ENCODE data around the gene MIGA1.
"Not testable (repeated sequence)": the region's sequence is repeated elsewhere in the genome, so short reads cannot be mapped to it uniquely, and the experiment has no call there.

The MIGA1 gene

GRCh38 chr1:77850082-77850481 lies 70.6 kb downstream of the MIGA1 start:
- DNase-seq, result no peak

DNA sequence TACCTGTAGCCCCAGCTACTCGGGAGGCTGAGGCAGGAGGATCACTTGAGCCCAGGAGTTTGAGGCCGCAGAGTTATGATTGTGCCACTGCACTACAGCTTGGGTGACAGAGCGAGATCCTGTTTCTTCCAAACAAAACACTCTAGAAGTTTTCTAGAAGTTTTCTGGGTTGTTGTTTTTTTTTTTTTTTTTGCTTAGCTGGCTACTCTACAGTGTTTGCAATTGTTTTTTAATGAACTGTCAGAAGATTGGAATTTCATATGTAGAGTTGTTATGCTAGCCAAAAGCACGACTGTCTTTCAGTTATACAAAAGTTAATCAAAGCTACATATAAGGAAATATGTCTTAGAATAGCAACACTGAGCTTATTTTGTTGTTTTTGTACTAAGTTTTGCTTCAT lies 78.1 kb downstream of the MIGA1 start:
- DNase-seq, result no peak

DNA sequence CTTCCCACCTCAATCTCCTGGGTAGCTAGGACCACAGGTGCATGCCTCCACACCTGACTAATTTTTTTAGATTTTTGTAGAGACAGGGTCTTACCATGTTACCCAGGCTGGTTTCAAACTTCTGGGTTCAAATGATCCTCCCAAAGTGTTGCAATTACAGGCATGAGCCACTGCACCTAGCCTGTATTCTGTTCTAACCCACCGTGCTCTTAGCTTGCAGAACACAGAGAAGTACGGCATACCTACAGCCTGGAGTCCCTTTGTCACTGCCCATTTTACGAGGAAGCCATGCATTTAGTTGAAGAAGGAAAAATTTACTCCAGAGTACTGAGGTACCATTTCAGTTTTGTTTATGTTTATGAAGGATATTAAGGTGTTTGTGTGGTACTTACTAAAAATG lies 79.3 kb downstream of the MIGA1 start:
- no peak for DNase-seq

GRCh38 chr1:77859248-77859647 lies 79.8 kb downstream of the MIGA1 start:
- no peak for DNase-seq

GRCh38 chr1:77866296-77866695 lies 86.8 kb downstream of the MIGA1 start:
- DNase-seq, result no peak

DNA sequence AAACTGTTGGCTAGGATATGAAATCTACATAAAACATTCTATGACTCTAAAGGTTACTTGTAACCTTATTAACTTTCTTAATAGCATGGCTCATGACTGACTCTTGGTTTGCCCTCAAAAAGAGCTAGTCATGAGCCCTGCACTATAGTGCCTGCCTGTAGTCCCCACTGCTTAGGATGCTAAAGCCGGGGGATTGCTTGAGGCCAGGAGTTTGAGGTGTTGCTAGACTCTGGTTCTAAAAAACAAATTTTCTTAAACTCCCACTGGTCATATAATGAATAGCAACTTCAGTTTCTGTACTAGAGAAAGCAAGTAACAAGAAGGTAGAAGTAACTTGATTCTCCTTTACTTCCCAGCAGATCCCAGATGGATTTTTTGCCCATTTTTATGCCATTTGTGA lies 93.2 kb downstream of the MIGA1 start:
- no peak for DNase-seq

DNA sequence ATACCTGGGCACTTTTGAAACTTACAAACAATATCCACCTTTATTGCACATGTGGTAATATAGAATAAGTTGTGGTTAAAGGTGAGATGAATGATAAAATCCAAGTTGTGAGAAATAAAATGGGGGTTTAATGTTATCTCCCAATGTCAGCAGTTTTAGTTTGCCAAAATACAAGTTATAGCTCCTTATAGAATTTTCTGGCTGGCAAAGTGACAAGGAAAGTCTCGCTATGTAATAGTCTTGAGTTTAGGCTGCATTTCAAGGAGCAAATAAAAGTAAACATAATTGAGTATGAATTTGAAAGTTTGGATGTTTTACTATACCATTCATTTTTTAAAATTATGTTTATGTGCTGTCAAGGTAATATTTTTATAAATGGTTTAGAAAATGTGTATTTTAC lies 94.0 kb downstream of the MIGA1 start:
- no peak for DNase-seq

- DNase-seq, result no peak
Observed at GRCh38 chr1:77874804-77875445, 95.5 kb downstream of the MIGA1 start.

DNA sequence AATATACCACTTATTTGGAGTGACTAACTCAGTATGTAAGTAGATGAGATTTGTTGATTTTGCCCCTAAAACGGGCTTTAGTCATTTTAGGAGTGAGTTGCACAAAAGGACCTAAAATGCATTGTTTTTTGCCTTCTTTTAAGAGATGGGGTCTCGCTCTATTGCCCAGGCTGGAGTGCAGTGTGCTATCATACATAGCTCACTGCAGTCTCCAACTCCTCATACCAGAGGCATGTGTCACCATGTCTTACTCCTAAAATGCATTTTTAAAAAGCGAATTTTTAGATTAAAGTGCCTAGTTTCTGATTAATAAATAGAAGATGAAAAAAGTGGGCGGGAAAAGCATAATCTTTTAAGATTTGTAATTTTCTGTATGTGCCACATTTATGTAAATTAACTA lies 97.4 kb downstream of the MIGA1 start:
- DNase-seq, result no peak

- no peak for DNase-seq
Observed at GRCh38 chr1:77881061-77881460, 101.6 kb downstream of the MIGA1 start.

DNA sequence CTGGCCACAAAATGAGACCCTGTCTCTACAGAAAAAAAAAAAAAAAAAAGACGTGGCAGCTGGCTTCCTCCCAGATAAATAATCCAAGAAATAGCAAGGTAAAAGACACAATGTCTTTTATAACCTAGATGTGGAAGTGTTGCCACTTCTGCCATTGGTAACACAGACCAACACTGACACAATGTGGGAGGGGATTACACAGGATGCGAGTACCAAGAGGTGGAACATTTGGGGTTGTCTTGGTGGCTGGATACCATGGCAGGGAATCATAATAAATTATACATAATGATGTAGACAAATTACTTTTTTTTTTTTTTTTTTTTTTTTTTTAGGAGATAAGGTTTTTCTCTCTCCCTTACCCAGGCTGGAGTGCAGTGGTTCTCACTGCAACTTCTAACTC lies 103.0 kb downstream of the MIGA1 start:
- DNase-seq, result no peak

- DNase-seq, result no peak
Observed at GRCh38 chr1:77888081-77888780, 108.8 kb downstream of the MIGA1 start, which contains the start of gene NEXN. TSS of gene NEXN (plus strand) at chr1:77888624. CDS start at chr1:77916107, 27,483 bp downstream.

DNA sequence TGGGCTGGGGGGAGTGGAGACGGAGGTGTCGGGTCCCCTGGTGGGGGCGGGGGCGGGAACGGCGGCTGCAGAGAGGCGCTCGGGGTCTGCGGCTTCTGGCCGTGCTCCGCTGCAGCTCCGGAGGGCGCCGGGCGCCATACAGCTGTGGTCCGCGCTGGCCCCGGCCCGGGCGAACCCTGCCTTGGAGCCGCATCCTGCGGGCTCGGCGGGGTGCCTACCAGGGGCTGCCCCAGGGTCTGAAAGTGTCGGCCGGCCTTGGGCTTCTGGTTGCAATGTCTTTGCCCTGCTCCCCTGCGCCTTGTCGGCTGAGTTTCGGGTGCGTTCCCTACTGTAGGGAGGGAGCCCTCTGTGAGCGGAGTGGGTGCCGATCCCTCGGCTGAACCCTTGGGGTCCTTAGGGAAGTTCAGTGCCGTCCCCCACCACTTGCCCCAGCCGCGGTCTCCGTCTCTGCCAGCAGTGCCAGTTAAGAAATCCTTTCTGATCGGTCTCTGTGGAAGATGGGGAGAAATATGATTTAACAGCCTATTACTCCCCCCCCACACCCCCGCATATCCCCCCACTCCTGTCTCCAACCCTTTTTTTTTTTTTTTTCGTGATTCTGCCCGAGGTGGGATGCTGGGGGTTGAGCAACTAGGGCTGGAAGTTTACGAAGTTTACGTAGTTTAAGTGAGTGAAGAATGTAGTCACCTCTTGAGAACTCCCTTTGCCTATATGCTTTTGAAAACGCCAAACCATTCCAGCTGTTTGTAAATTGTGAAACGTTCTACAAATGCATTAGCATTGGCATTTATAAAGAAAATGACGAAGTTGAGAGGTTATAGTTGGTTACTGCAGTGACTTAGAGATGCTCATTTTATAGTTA lies 109.6 kb downstream of the MIGA1 start:
- DNase-seq, result no peak

- no peak for DNase-seq
Observed at GRCh38 chr1:77889671-77890070, 110.2 kb downstream of the MIGA1 start.

GRCh38 chr1:77891200-77891599 lies 111.8 kb downstream of the MIGA1 start:
- no peak for DNase-seq

DNA sequence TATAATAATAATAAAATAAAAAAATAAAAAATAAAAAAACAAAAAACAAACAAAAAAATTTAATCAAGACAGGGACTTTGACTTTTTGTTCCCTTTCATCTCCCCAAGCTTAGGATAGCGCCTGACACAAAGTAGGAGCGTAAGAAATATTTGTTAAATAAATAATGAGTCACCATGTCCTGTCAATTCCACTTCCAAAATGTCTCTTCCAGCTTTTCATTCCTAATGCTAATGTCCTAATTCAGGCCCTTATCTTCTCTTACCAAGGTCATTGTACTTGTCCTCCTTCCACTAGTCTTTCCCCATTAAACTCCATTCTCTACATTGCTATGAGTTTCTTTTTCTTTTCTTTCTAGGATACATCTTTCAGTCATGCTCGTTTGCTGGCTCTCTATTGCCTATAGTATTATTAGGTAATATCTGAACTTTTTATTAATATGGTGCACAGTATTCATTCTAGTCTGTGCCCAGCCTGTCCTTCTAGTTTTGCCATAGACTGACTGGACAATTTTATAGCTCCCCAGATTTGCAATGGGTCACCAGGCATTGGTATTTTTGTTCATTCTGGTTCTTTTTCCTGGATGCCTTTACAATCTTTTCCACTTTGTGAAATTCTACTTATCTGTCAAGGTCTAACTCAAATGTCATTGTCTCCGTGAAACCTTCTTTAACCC lies 120.3 kb downstream of the MIGA1 start:
- DNase-seq, result no peak

DNA sequence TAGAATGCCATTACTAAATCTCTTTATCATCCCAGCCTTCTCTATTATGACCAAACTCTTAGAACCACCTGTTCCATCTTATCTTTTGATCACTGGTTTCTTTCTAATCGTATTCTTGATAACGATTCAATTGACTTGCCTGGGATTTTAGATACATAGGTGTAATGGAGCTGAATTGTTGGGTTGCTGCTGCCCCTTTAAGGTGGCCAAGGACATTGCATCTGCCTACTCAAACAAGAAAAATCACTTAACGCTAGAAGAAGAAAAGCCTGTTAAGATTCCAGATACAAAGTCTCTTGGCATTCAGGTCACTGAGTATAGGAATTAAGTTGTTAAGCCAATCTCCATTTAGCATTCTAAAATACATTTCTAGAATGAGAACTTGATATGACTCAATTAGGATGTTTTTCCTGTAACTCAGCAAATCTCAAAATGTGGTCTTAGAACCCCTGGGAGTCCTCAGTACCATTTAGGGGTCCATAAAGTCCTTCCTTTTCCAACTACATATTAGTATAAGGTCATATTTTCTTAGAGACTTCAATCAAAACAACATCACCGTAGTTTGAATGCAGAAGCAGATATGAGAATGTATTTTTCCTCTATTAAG lies 121.3 kb downstream of the MIGA1 start:
- peak in 1 of 5 experiments; percentile 42 for DNase-seq

DNA sequence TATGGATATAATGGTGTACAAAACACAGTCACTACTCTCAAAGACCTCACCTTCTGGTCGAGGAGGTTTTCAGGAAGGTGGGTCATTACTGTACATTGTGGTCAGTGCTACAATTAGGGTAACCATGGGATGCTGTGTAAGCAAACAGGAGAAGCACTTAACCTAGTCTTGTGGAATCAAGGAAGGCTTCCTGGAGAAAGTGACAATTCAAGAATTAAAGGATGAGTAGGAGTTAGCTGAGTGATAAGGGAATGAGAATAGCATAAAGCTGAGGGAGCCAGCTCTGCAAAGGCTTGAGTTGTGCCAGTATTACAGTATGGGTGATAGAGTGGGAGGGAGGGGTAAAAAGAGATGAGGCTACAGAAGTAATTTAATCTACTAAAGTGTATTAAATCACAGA lies 126.2 kb downstream of the MIGA1 start:
- DNase-seq, result no peak

- no peak for DNase-seq
Observed at GRCh38 chr1:77906019-77906545, 126.6 kb downstream of the MIGA1 start.

DNA sequence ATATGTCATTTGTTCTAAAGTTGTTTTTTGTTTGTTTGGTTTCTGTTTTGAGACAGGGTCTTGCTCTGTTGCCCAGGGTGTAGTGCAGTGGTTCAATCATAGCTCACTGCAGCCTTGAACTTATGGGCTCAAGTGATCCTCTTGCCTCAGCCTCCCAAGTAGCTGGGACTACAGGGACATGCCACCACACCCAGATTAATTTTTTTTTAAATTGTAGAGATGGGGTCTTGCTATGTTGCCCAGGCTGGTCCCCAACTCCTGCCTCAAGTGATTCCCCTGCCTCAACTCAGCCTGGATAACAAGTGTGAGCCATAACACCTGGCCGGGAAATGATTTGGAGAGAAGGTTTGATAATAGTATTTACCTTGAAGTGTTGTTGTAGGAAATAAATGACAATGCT lies 127.2 kb downstream of the MIGA1 start:
- DNase-seq, result no peak

GRCh38 chr1:77910116-77910515 lies 130.7 kb downstream of the MIGA1 start:
- no peak for DNase-seq

- DNase-seq, result not testable (repeated sequence)
Observed at GRCh38 chr1:77918918-77919317, 139.5 kb downstream of the MIGA1 start.
